Measurements from ENCODE around the gene GTF3C5. TPM values are rescaled to one million over a fixed set of nuclear protein-coding genes. Genes with fewer than 3 reads are reported as not detected.

The GTF3C5 gene
- total and polyA plus RNA-seq, 10 of the 15 experiments (the other 5 are each of a cell fraction or from before 2014, with no cell fraction given) = 2.2 to 81.1 (median 68.7) TPM

DNA sequence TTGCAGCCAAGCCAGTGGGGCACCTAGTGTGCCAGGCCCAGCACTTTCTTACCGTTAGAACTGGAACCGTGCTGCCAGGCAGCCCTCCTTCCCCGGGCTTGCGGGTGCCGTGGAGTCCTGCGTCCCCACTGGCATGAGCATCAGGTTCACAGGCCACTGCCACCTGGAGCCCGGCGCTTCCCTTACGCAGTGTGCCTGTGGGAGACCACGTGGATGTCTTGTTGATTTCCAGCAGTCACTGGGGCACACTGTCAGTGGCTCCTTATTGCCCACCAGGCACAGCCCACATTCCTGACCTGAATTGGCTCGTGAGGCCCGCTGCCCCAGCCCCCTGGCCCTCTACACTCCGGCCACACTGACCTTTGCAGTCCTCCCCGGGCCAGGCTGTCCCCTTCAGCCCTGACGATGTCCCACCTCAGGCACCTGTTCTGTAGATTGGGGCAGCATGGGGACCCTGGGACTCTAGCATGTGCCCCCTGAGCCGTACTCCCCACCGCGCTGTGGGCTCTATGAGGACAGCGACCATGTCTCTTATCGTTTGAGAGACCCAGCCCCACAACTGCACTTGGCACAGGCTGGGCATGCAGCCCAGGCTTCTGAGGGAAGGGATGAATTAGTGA is 20.6 kb downstream of the GTF3C5 start (continued):
- TF ChIP-seq, protein P1, sequence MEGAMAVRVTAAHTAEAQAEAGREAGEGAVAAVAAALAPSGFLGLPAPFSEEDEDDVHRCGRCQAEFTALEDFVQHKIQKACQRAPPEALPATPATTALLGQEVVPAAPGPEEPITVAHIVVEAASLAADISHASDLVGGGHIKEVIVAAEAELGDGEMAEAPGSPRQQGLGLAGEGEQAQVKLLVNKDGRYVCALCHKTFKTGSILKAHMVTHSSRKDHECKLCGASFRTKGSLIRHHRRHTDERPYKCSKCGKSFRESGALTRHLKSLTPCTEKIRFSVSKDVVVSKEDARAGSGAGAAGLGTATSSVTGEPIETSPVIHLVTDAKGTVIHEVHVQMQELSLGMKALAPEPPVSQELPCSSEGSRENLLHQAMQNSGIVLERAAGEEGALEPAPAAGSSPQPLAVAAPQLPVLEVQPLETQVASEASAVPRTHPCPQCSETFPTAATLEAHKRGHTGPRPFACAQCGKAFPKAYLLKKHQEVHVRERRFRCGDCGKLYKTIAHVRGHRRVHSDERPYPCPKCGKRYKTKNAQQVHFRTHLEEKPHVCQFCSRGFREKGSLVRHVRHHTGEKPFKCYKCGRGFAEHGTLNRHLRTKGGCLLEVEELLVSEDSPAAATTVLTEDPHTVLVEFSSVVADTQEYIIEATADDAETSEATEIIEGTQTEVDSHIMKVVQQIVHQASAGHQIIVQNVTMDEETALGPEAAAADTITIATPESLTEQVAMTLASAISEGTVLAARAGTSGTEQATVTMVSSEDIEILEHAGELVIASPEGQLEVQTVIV (IDR thresholded peaks at IDR 0.05; ENCODE audit: borderline replicate concordance, partially characterized antibody) = no peak
- TF ChIP-seq ZNF592 (IDR thresholded peaks at IDR 0.05) (no peak), HDGF (IDR thresholded peaks at IDR 0.05) (no peak), RELA (IDR thresholded peaks at IDR 0.05; ENCODE audit: borderline replicate concordance, partially characterized antibody) (no peak), CHD1 (IDR thresholded peaks at IDR 0.05; ENCODE audit: low read depth, low read length) (no peak), RB1 (IDR thresholded peaks at IDR 0.05; ENCODE audit: borderline replicate concordance) (no peak)
